Activated naive CD4-positive, alpha-beta T cell treated with anti-CD3 and anti-CD28 coated beads, Interleukin-2, amount 50 U/mL, for 24 hours (primary cell): Measurements from ENCODE around the gene DUSP23.

ENCODE experiments used
- H3K27ac Mint-ChIP-seq: one replicate; pipeline ENCODE4 v1.8.0; 2021; ENCODE audit warnings: mild to moderate bottlenecking, mixed read lengths
- H3K27me3 Mint-ChIP-seq: one replicate; pipeline ENCODE4 v1.8.0; 2021; ENCODE audit warnings: mixed read lengths
- H3K36me3 Mint-ChIP-seq: one replicate; pipeline ENCODE4 v1.8.0; 2021; ENCODE audit warnings: mixed read lengths
- H3K4me1 Mint-ChIP-seq: one replicate; pipeline ENCODE4 v1.8.0; 2021; ENCODE audit warnings: mixed read lengths
- H3K4me3 Mint-ChIP-seq: one replicate; pipeline ENCODE4 v1.8.0; 2021; ENCODE audit warnings: mild to moderate bottlenecking, mixed read lengths
- H3K9me3 Mint-ChIP-seq: one replicate; pipeline ENCODE4 v1.8.0; 2021; ENCODE audit warnings: mixed read lengths

The DUSP23 gene

DNA sequence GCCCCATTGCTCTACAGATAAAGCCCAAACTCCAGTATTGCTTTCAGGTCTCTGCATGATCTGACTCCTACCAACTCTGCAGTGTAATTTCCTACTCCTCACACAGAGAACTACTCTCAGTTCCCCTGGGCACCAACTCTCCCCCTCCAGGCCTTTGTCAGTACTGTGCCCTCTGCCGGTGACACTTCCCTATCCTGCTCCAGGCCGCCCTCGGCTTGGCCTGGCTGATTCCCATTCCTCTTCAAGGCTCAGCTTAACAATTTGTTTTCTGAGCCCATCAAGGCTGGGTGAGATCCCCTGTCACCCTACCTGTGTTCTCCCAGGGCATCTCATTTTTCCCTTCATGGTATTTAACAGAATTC, 48.5 kb downstream of the DUSP23 start:
- Mint-ChIP-seq H3K4me3 (no peak overlapping the region), H3K36me3 (peaks cover 4% of the 10 kb centered on the region), H3K27me3 (no peaks in the 10 kb centered on the region), H3K4me1 (peaks cover 45% of the 10 kb centered on the region), H3K27ac (no peak overlapping the region), H3K9me3 (peaks cover 5% of the 10 kb centered on the region)

DNA sequence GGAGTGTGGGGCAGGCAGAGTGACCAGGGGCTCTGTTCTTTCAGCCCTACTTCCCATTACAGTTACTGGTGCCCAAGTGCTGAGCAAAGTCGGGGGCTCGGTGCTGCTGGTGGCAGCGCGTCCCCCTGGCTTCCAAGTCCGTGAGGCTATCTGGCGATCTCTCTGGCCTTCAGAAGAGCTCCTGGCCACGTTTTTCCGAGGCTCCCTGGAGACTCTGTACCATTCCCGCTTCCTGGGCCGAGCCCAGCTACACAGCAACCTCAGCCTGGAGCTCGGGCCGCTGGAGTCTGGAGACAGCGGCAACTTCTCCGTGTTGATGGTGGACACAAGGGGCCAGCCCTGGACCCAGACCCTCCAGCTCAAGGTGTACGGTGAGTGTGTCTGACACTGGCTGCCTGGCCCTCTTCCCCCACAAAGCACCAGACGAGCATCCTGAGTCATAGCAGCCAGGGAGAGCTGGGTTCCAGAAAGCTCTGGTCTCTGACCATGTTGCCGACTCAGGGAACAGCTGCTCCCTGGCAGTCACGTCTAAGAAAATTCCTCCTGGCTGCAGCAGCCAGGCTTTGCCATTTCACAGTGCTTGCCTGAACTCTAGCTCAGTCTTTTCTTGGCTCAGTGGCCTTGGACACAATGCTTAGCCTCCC, 49.2 kb downstream of the DUSP23 start:
- no peak overlapping the region for H3K27ac Mint-ChIP-seq
- H3K36me3 Mint-ChIP-seq, result peaks cover 4% of the 10 kb centered on the region
- no peaks in the 10 kb centered on the region for H3K27me3 Mint-ChIP-seq
- peaks cover 5% of the 10 kb centered on the region for H3K9me3 Mint-ChIP-seq
- H3K4me1 Mint-ChIP-seq, result peaks cover 42% of the 10 kb centered on the region
- H3K4me3 Mint-ChIP-seq, result no peak overlapping the region

- Mint-ChIP-seq H3K9me3 (peaks cover 5% of the 10 kb centered on the region), H3K4me3 (no peak overlapping the region), H3K27me3 (no peaks in the 10 kb centered on the region), H3K4me1 (peaks cover 34% of the 10 kb centered on the region), H3K36me3 (peaks cover 4% of the 10 kb centered on the region), H3K27ac (no peak overlapping the region)
These were observed 50.0 kb downstream of the DUSP23 start for GRCh38 chr1:159830722-159831121.

DNA sequence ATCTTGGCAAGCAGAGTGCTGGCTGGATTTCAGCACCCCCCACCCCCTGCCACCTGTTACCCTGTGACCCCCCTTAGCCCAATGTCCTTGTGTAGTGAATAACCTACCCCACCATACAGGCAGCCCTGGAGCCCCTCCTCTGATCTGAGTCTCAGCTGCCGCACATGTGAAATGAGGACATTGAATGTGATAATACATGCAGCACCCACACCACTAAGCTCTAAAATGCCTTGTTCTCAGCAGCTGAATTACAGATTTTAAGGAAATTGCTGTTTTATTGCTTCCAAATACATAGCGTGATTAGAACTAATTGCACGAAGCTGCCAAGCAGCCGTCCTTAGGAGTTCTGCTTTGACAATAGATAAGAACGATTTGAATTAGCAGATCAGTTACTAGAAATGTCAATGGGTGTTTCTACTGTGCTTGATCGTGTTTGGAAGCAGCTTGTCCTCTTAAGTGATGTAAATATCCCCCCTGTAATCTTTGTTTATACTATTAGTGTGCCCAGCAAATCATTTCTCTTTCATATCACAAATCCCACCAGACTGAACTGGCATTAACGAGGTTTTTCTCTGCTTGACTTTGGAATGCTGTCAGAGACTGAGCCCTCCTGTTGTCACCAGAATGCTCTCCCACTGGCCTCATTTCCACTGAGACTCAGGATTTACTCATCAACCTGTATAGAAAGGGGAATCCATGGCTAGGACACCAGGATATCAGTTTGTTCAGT, 50.8 kb downstream of the DUSP23 start:
- H3K4me3 Mint-ChIP-seq, result no peak overlapping the region

More for the DNA sequence above, 50.8 kb downstream of the DUSP23 start:
- no peaks in the 10 kb centered on the region for H3K27me3 Mint-ChIP-seq
- peaks cover 5% of the 10 kb centered on the region for H3K36me3 Mint-ChIP-seq
- H3K9me3 Mint-ChIP-seq, result peaks cover 5% of the 10 kb centered on the region
- no peak overlapping the region for H3K27ac Mint-ChIP-seq
- peaks cover 26% of the 10 kb centered on the region for H3K4me1 Mint-ChIP-seq
